B cell (primary cell): Measurements from ENCODE around the gene AMH.

Experiments used
- CTCF ChIP-seq: fragments of 200-600 bp; IDR thresholded peaks from one replicate; pipeline ENCODE4 v1.8.0; 2022; ENCODE audit warnings: antibody characterized with exemption, mild to moderate bottlenecking
- EZH2 ChIP-seq: IDR thresholded peaks from 2 replicates; pipeline ENCODE4 v1.6.1; 2012; ENCODE audit warnings: borderline replicate concordance, low read depth, mild to moderate bottlenecking, moderate library complexity, low read length; ENCODE audit not compliant: insufficient read depth, poor library complexity, severe bottlenecking

DNA sequence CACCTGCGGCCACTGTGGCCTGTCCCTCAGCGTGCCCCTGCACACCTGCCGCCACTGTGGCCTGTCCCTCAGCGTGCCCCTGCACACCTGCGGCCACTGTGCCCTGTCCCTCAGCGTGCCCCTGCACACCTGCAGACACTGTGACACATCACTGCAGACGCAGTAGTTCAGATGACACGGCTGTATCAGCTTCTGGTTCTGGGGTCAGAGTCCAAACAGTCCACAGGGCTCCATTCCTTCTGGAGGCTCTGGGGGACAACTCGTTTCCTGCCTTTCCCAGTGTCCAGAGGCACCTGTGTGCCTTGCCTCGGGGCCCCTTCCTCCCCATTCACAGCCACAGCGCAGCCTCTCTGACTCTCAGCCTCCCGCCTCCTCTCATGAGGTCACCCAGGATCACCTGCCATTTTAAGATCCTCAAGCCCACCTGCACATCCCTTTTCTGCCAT, 7.0 kb upstream of the AMH start:
- no peak for TF ChIP-seq CTCF
- TF ChIP-seq EZH2: no peak
